GM18873 (cell line): ENCODE measurements around the gene TMEM123.
"Not testable (repeated sequence)": the region's sequence is repeated elsewhere in the genome, so short reads cannot be mapped to it uniquely, and the experiment has no call there.

ENCODE experiments used
- ATAC-seq: cut with Tn5 transposase; IDR thresholded peaks from one replicate; pipeline ENCODE4 v1.9.1; 2021; ENCODE audit warnings: mild to moderate bottlenecking, moderate library complexity, moderate number of reproducible peaks; ENCODE audit not compliant: unreplicated experiment, low FRiP score

TMEM123 gene

DNA sequence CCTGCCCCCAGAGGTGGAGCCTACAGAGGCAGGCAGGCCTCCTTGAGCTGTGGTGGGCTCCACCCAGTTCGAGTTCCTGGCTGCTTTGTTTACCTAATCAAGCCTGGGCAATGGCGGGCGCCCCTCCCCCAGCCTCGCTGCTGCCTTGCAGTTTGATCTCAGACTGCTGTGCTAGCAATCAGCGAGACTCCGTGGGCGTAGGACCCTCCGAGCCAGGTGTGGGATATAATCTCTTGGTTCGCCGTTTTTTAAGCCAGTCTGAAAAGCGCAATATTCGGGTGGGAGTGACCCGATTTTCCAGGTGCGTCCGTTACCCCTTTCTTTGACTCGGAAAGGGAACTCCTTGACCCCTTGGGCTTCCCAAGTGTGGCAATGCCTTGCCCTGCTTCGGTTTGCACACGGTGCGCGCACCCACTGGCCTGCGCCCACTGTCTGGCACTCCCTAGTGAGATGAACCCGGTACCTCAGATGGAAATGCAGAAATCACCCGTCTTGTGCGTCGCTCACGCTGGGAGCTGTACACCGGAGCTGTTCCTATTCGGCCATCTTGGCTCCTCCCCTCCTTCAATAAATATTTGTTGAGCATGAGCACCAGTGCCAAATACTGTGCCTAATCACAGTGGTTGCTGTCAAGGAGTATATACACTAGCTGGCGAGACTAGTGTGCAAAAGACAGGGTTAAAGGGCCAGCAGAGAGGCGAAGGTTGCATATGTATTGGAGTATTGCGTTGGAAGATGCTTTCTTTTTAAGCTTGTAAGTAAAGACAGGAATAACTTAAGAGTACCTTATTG is 77.7 kb downstream of the TMEM123 start:
- not testable (repeated sequence) for ATAC-seq

DNA sequence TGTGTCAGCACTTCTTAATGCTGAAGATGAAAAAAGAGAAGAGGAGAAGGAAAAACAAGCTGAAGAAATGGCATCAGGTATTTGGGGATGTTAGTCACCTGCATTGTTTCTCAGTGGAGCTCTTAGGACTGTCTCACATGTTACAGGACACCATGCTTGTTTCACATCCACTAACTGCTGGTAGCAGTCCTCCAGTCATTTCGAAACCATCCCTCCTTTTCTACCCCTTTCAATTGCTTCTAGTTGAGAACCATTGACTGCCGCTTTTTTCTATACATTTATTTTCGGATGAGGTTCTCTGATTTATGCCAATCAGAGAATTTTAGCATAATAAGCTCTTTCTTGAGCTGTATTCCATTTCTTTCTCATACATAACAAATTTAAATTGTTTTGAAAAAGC is 84.1 kb downstream of the TMEM123 start:
- ATAC-seq, result peak; percentile 100

DNA sequence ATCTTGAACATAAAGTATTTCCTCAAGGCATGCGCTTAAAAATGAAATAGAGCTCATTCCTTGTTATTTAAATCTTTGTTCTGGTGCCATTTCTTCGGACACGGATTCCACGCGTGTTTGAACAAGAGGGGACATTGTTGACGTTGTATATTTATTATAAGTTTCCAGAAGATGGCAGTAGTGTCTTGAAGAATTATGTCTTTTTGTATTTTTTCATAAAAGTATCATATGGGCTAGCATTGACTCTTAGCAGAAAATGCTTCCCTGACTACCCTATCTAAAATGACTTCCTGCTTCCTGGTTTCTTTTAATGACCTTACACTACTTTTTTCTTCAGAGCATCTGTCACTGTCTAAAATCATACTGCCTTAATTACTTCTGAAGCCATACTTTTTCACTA is 85.2 kb downstream of the TMEM123 start:
- ATAC-seq, result no peak

DNA sequence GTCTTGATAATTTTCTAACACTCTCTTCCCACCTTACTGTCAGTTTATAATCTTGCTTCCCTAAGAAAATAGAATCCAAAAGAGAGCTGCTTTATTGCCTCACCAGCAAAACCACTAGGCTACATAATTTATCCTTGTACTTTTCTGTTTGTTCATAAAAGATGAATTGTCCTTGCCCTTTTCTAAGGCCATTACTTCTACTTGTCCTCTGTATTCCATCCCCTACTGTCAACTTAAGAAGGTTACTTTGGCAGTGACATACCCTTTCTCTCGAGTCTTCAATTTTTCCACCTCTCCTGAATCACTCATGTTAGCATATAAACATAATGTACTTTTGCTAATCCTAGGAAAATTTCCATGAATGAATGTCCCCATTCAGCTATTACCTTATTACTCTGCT is 87.6 kb downstream of the TMEM123 start:
- ATAC-seq, result no peak

DNA sequence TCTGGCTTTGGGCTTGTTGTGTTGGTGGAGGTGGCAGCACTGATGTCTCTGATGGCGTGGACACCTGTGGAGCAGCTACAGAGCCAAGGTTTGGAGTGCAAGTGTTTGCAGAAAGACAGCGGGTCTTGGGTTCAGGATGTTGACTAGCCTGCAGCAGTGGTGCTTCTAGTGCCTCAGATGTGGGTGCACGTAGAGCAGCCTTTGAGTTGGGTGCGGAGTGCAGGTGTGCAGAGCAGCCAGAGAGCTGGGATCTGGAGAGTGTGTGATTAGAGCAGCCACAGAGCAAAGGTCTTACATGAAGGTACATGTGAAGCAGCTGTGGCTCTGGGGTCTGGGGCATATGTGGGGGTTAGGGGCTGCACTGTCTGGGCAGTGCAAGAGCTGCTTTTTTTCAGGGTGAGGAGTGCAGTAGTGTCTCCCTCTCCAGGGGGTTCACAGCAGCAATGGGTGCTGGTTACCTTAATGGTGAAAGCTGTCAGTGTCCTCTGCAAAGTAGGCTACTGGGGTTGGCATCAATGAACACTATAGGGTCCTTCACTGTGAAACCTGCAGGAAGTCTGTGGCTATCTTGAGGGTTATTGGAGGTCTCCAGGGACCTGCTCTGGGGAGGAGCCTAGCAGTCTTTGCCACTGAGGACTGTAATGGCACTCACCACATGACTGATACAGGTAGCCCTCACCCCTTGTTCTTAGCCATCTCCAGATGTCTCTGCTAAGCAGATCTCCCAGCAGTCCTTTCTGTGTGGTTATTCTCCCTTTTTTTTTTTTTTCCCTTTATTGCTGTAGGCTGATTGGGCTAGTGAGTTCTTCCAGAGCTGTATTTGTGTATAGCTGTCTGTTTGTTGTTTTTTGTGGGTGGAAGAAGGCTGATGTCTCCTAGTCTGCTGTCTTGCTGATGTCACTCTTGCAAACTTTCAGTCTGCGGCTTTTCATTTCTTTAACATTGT is 91.2 kb downstream of the TMEM123 start:
- ATAC-seq, result peak; percentile 94

DNA sequence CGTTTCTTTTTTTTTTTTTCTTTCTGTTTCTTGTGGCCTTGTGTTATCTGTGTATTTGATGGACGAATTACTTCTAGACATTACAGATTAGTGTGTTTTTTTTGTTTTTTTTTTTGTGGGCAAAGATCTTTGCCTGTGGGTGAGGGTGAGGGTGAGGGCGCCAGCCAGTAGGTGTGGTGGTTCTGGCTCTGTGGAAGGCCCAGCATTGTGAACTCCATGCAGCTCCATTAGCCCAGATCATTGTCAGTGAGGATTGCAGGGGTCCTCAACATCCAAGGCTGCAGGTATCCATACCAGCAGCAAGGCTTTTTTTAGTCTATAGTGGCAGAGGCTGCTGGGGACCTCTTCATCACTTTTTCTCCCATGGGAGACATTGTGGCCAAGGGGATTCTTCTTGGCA is 91.9 kb downstream of the TMEM123 start:
- ATAC-seq, result no peak

DNA sequence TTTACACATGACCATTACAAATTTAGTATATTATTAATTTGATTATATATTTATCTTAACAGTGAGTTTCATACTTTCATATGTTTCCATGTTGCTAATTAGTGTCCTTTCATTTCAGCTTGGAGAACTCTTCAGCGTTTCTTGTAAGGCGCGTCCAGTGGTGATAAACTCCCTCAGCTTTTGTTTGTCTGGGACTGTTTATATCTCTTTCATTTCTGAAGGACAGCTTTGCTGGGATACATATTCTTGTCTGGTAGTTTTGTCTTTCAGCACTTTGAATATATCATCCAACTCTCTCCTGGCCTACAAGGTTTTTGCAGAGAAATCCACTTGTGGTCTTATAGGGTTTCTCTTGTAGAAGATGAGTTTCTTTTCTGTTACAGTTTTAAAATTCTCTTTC is 93.2 kb downstream of the TMEM123 start:
- no peak for ATAC-seq

DNA sequence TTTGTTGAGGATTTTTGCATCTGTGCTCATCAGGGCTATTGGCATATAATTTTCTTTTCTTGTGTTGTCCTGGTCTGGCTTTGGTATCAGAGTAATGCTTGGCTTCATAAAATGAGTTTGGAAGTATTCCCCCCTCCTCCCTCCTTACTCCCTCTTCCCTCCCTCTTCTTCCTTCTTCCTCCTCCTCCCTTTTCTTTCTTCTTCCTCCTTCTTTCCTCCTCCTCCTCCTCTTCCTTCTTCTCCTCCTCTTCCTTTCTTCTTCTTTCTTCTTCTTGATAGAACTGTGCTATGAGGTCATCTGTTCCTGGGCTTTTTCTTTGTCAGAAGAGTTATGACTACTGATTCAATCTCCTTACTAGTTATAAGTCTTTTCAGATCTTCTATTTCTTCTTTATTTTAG is 95.4 kb downstream of the TMEM123 start:
- no peak for ATAC-seq

DNA sequence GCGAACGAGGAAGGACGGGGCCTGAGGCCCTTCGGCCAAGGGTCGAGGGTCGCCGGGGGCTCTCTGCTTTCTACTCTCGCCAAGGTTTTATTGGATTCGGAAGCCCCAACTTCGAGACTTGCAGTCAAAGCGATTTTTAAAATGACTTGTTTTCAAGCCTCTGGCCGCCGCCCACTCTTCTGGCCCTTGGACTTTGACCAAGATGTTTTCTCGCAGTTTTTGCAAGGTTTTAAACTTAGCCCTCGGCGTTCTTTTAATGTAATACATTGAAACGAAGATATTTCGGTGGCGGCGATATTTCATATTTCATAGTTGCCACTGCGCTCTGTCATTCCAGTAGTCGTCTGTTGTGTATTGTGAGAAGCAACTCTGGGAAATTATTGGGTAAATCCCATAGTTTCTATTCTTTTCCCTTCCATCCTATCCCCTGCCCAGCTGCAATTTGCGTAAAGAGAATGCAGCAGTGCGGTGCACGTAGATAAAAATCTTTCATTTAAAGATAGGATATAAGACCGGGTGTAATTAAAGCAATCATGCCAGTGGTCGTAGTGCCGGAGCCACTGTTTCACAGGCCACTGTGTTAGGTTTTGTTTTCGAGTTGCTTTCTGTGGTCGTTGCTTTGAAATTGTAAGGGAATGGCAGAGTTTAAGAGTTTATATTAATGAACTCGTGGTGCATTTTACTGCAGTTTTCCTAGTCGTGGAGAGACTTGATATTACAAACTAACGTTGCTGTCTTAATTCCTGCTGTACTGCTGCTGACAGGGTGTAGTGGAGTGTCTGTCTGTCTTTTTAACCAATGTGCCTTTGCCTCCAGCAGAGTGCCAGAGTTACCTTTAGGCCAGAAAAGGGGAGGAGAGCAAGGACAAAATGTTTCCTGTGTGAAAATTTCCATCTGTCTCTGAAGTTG is 104.8 kb downstream of the TMEM123 start:
- ATAC-seq, result peak; percentile 7

DNA sequence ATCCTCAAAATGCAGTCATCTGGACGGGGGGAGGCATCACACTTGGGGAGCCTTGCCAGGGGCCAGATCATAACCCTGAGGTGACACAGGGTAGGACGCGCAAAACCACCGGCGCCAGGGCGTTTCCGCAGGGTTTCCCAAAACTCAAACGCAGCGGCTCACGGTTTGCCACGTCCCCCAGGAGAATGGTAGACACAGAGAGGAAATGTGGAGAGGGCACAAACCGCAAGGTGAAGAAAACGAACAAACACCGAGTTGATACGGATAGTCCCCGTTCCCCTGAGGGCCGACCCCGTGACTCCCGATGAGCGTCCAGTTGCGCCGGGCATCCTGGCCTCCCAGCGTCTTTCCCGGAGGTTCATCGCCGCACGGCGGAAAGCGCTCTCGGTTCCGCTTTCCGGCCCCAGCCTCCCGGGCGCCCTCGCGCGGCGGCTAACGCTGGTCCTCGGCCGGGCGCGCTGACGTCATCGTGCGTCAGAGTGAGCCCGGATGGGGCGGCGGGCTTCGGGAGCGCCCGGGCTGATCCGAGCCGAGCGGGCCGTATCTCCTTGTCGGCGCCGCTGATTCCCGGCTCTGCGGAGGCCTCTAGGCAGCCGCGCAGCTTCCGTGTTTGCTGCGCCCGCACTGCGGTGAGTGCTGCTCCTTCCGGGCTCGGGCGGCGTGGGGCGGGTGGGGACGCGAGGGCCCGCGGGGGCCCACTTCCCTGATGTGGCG is 105.7 kb downstream of the TMEM123 start, which contains the start of gene BIRC2:
TSS of gene BIRC2 (plus strand) at position 467 of the 714 bp plus-strand sequence. CDS start 2,641 bp downstream, outside the sequence.
- peak; percentile 69 for ATAC-seq

DNA sequence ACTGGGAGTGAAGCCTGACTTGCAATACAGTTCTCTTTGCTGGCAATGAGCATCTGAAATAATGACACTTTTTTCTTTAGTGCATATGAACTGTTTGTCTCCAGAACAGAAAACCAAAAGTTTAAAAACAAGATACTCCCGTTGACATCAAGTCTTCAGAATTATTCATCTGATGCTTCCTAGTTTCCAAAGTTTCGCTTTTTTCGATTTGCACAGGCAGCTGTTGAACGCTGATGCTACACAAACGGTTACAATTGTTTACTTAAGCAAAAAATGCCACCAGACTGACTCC is 106.2 kb downstream of the TMEM123 start:
- ATAC-seq, result no peak
